Limb (tissue), 2 donors: ENCODE data around the gene MRPS21.
A peak's percentile ranks its signal among the peaks of the same experiment; 100 is the strongest.
"Not testable (repeated sequence)": the region's sequence is repeated elsewhere in the genome, so short reads cannot be mapped to it uniquely, and the experiment has no call there.

Source experiments
- DNase-seq, 2 donors: peaks; one replicate each; pipeline ENCODE4 v3.0.0-alpha.2; 2016; ENCODE audit errors: extremely low spot score in 2 of 2

Gene MRPS21

DNA sequence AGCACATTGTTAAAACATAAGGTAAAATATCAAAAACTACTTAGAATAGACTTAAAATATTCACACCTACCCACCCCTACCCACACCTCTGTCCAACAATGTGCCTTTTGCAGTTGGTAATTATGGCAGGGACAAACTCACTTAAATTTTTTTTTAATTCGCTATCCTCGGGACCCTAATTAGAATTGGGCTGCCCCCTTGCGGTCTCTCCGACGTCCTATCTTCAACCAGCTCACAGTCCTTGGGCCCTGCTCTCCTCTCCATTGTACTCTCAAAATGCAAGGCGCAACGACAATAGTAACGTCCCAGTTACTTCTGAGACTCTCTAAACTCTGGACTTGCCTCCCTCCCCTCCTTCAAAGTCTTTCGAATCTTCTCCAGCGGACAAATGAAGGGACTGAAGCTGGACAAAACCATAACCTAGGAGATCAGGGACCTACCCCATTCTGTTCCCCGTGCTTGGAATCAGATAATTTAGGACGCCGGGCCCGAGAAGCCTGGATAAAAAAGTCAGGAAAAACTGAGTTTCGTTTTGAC, 12.4 kb upstream of the MRPS21 start:
- DNase-seq, result peak; percentile 67 to 73

DNA sequence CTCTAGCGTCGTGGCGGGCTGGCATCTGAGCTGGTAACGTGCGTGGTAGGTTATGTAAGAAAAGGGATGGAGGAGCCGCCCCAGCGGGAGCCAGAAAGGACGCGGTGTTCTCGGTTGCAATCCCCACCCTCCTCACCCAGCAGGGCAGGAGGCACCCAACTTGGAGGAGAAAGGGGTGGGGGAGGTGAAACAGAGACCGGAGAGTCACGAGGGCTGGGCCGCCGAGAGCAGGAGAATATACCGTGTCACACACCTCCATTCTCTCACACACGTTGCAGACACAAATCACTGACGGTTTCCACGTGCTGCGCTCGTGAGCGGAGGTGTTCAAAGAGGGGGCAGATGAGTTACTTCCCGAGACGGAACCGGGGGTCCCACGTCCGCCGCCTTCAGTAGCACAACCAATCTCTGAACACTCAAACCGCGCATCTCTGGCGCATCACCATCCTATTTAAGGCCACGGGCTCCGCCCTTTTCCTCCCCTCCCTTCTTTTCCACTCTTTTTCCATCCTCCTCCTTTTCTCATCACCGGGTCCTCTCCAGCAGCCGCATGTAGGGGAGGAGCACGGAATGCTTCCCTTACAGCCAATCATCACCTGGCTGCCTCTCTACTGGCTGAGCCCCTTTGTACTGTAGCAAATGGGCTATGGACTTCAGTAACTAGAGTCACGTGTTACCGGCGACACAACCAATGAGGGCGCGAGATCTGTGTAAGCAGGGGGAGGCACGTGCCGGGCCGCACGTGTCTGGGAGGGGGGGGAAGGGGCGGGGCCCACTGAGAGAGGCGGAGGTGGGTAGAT, 11.7 kb upstream of the MRPS21 start, which contains the start of gene CIART:
CIART (plus strand) TSS at position 797 of the 800 bp plus-strand sequence. CDS start 714 bp downstream, outside the sequence.
- DNase-seq, result peak; percentile 94 to 97

DNA sequence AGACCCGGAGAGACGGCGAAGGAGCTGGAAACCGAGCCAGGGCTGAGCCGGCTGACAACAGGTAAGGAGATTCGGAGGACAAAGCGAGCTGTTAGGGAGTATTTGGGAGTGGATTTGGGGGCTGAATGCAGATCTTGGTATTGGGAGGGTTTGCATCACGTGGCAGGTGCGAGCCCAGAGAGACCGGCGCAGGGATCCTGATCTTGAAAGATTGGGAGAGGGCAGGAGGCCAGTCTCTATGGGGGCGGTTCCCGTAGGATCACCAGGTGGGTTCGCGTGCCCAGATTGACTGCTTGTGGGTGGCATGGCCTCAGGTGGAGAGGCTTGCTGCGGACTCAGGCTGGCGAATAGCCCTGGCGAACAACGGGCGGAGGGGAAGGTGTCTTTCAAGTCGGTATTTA, 11.1 kb upstream of the MRPS21 start:
- no peak for DNase-seq

DNA sequence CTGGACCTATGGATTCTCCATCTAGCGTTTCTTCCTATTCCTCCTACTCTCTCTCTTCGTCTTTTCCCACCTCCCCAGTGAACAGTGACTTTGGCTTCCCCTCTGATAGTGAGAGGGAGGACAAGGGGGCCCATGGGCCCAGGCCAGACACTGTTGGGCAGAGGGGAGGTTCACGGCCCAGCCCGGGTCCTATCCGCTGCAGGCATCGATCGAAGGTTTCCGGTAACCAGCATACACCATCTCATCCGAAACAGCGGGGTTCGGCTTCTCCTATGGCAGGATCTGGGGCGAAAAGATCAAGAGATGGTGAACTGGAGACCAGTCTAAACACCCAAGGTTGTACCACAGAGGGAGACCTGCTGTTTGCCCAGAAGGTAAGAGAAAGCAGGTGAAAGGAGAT, 10.4 kb upstream of the MRPS21 start:
- no peak for DNase-seq

DNA sequence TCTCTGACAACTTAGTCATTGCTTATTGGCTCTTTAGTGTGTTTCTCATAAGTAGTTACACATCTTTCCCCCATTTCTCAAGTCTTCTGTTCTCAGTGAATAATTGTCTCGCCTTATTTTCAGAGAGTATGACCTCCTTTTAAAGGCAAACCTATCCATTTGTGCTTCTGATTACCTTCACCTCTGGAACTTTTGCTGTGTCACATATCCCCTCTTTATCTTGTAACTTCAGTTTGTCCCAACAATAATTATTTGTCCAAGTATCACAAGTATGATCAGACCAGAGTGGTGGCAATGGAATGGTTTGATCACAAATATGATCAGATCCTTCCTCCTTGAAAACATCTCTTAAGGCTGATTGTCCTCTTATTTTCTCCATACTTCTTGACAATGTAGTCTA, 5.3 kb upstream of the MRPS21 start:
- no peak for DNase-seq

DNA sequence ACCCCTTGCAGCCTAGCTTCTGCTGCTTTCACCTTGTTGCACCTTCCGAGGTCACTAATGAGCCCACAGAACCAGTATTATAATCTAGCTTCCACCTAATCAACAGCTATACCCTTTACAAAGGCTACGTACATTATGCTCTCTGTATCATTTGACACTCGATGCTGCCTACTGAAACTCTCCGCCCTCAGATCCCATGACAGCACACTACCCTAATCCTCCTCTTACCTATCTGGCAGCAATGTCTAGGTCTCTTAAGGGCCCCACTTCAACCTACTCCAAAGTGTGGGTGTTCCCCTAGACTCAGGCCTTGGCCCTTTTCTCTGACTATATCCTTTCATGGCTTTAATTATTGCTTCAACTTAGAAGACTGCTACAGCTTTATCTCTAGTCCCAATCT, 4.8 kb upstream of the MRPS21 start:
- no peak for DNase-seq

DNA sequence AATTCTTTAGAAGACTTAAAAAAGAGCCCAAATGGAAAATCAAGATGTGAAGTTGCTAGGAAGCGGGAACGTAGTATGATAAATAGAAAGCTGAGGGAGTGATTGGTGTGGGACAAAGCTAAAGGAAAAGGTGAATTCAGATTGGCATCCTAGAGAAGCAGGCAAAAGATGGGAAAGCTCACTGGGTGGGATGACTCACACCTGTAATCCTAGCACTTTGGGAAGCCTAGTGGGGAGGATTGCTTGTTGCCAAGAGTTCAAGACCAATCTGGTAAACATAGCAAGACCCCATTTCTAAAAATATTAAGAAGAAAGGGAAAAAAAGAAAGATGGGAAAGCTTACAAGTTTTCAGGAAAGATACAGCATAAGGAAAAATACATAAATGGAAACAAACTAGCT, 1.8 kb downstream of the MRPS21 start:
- no peak for DNase-seq

DNA sequence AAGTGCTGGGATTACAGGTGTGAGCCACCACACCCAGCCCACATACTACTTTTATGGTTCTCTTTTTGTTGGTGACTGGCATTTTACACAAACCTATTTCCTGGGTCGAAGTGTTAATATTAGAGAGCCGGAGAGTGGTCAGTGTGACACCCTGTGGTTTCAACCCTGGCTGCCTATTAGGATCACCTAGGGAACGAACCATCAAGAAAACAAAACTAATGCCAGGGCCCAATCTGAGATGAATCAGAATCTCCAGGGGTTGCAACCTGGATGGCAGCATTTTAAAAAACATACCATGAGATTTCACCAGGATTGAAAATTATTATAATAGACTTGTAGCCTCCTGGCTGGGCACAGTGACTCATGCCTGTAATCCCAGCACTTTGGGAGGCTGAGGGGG, 6.1 kb downstream of the MRPS21 start:
- no peak for DNase-seq

DNA sequence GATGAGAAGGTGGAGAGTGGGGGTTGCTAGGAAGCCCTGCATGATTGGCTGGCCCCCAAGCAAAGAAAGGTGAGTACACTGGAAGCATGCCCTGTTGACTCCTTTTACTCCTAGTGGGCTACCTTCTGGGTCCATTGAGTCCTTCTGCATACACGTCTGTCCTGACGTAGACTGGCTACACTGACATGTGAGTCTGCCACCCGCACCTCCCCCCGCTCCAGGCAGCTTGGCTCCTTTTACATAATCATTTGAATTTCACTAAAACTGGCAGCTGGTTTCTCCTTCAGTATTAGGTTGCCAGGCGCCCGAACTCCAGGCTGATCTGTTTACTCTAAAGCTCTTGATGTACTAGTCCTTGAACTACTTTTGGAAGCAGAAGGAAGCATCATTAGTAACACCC, 8.7 kb downstream of the MRPS21 start:
- DNase-seq, result no peak

DNA sequence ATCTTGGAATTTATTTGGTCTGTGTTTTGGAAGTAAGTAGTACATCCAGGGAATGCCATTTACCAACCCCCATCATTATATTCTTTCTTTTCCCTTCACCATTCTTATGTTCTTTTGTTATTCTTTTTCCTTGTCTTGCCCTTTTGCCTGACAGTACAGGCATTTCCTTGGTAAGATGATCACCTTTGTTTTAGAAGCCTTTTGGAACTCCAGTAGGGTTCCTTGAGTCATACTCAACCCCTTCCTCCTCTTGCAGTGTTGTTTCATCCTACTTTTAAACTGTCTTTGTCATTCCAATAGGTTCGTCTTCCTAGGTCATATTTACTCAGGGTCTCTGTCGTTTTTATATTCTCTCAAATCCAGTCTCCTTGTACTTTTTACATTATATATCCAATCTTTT, 9.2 kb downstream of the MRPS21 start:
- no peak for DNase-seq

DNA sequence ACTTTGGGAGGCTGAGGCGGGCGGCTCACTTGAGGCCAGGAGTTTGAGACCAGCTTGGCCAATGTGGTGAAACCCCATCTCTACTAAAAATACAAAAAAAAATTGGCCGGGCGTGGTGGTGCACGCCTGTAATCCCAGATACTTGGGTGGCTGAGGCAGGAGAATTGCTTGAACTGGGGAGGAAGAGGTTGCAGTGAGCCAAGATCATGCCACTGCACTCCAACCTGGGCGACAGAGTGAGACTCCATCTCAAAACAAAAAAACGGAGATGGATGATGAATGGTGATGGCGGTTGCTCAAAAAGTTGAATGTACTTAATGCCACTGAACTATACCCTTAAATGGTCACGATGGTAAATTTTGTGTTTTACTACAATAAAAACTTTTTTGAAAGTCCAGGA, 14.9 kb downstream of the MRPS21 start:
- DNase-seq, result not testable (repeated sequence)

DNA sequence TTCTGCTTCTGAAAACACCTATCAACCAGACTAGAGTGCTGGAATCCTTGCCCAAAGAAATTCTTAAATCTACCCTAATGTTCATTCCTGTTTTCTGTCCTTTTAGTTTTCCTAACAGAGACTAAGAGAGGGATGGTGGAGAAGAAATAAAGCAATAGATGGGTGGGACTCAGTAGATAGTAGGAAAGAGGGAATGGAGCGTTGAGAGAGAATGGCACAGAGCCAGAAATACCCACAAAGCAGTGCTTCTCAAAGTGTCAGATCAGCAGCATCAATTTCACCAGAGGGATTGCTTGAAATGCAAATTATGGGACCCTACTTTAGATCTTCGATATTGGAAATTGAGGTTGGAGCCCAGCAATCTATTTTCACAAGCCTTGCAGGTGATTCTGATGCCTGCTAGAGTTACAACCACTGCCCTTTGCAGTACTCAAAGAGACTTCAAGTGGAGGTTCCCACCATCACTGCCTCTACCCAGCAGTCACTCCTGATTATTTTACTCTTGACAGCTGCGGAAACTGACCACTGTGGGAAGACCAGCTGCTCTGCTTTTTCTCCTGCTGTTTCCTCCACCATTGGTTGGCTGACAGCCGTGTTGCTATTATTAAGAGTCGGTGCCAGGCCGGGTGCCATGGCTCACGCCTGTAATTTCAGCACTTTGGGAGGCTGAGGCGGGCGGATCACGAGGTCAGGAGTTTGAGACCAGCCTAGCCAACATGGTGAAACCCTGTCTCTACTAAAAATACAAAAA, 16.3 kb downstream of the MRPS21 start:
- peak; percentile 32 to 43 for DNase-seq

DNA sequence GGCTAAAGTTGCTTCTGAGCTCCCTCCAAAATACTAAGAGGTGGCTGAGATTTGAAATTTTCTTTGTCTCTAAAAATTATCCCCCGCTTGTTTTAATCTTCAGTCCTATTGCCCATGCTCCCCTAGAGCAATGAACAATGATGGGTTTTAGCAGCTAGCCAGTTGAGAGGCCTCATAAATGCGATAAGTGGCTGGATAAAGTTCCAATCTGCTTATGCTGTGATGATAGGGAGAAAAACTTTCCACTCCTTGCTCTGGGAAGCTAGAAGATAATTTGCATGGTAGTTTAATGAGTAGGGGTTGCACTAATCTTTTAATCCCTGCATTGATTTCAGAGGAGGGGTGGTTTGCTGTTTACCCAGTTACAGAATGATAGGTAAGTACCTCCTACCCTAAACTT, 18.1 kb downstream of the MRPS21 start:
- DNase-seq, result no peak

DNA sequence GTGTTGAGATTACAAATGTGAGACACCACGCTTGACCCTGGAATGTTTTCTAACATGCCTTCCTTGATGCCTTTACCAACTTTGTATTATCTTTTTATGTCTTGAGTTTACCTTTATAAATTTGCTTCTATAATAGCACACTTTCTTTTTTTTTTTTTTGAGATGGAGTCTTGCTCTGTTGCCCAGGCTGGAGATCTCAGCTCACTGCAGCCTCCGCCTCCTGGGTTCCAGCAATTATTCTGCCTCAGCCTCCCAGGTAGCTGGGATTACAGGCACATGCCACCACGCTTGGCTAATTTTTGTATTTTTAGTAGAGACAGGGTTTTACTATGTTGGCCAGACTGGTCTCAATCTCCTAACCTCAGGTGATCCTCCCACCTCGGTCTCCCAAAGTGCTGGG, 21.0 kb downstream of the MRPS21 start:
- not testable (repeated sequence) for DNase-seq

DNA sequence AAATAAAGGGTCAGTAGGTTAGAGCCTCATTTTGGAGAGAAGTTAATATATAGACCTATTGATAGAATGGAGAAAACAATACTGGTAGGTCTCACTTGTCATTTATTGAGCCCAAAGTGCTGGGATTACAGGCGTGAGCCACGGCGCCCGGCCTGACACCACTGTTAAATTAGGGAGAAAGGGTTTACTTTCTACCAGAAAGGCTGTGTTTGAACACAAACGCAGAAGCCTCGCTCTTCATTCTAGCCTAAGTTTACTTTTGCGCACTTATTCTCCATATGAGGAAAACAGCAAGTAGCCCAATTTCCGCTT, 27.0 kb downstream of the MRPS21 start:
- DNase-seq, result no peak

DNA sequence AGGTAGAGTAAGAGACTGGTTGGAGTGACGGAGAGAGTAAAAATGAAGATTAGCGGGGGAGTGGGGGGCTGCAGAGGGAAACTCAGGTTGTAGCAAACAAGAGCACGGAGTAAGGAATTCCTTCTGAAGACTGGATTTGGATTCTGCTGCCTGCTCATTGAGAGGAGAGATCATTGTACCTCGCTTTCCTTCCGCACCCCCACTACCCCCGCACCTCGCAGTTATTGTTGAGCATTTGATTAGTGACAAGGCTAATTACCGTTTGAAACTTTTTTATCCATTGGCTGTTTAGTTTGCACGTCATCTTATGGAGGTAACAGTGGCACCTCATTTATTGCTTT, 28.1 kb downstream of the MRPS21 start:
- DNase-seq, result no peak

DNA sequence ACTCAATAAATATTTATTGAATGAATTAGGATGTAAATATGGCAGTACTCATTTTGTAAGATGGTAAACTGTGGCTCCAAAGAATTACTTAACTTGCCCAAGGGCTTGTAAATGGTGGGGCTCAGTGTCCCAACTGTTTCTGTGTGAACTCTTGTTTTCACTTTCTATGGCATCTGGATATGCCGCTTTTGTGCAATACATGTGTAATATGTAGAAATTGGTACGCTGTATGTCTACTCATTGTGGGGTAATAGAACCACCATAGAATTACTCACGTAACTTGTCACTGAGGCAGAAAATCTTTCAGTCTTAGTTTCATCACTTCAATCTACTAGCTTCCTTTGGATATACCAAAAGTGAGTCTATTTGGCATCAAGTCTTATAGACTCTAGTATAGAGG, 28.6 kb downstream of the MRPS21 start:
- DNase-seq, result no peak

DNA sequence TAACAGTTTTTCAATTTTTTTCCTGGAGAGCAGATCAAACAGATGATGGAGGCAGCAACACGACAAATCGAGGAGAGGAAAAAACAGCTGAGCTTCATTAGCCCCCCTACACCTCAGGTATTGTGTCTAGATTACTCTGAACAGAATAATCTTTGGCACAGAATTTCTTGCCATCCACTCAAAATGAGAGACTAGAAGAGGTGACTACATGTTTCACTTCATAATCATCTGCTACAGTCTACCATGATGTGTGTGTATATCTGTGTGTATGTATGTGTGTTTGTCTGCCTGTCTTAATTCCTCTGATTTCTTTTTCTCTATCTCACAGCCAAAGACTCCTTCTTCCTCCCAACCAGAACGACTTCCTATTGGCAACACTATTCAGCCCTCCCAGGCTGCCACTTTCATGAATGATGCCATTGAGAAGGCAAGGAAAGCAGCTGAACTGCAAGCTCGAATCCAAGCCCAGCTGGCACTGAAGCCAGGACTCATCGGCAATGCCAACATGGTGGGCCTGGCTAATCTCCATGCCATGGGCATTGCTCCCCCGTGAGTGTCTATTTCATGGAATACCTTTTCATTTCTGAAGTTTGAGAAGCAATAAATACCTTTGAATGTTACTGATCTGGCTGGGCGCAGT, 39.1 kb downstream of the MRPS21 start:
- DNase-seq, result no peak

DNA sequence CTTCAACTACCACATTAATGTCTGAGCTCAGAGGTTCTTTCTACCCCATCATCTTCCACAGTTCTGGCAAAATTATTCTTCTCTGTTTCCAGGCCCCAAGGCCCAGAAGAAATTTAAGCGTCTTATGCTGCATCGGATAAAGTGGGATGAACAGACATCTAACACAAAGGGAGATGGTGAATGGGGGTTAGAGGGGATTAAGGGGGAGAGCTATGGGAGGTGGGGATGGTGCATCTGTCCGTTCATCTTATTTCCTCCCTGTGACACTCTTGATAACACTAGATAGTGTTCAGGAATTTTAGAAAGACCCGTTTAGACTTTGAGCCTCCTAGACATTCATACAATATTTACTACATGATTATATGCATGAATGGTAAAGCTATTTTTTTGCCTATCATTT, 52.7 kb downstream of the MRPS21 start:
- no peak for DNase-seq

DNA sequence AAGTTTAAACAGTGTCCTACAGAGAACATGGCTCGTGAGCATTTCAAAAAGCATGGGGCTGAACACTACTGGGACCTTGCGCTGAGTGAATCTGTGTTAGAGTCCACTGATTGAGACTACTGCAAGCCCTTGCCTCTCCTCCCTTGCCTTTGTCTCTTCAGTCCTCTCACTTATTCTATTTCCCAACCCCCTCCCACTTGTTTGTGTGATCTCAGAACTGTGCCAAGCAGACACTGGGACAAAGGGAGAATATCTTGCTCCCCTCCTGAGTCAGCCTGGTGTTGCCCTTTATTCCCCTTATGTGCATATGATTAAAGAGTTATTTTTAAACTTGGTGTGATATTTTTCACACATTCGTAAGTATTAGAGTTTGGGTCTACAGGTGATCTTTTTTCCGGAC, 59.2 kb downstream of the MRPS21 start:
- DNase-seq, result no peak
